ENCODE results near the gene NFAM1. TPM values are rescaled to one million over a fixed set of nuclear protein-coding genes. Genes with fewer than 3 reads are reported as not detected.

Gene NFAM1
- total RNA-seq, 4 donors from 2014 or later = 0.11 to 1.9 (median 0.99) TPM

- peak overlapping the region in 3 of 4 donors; percentile 20 to 69 (median 40) for H3K27ac ChIP-seq
- DNase-seq = no peak
- no peaks in the 10 kb centered on the region for H3K36me3 ChIP-seq
- H3K4me1 ChIP-seq = peaks cover 18 to 62% (median 29%) of the 10 kb centered on the region in 3 donors
- peaks cover 0 to 59% (median 0%) of the 10 kb centered on the region in 4 donors for H3K27me3 ChIP-seq
- intact Hi-C loops (cut with DNase I) = loop anchor here (10.0 kb wide), 1 partner anchor 257 kb away; no protein-coding TSS in a partner anchor
- H3K9me3 ChIP-seq = no peaks in the 10 kb centered on the region
- H3K4me3 ChIP-seq = peak overlapping the region in 3 of 4 donors; percentile 19 to 54 (median 28)
- WGBS, 2 donors = 7 to 19% methylated on average over 3 to 8 of the region's 17 CpGs
- no peak for TF ChIP-seq CTCF (IDR thresholded peaks at IDR 0.05)
- TF ChIP-seq POLR2A (IDR thresholded peaks at IDR 0.05) = no peak
These were observed 693 bp downstream of the NFAM1 start for GRCh38 chr22:42431401-42432019.

- no peaks in the 10 kb centered on the region for H3K9me3 ChIP-seq
- H3K4me1 ChIP-seq = peaks cover 18 to 64% (median 32%) of the 10 kb centered on the region in 3 donors
- peaks cover 0 to 67% (median 0%) of the 10 kb centered on the region in 4 donors for H3K27me3 ChIP-seq
- intact Hi-C loops (cut with DNase I) = loop anchor here (10.0 kb wide), 1 partner anchor 256 kb away; no protein-coding TSS in a partner anchor
- H3K27ac ChIP-seq = peak overlapping the region in 1 of 4 donors; percentile 10
- TF ChIP-seq CTCF (IDR thresholded peaks at IDR 0.05) (no peak), POLR2A (IDR thresholded peaks at IDR 0.05) (no peak)
- H3K36me3 ChIP-seq = no peaks in the 10 kb centered on the region
- WGBS, 2 donors = 59 to 62% methylated on average over 8 to 9 of the region's 9 CpGs
- DNase-seq = no peak
- peak overlapping the region in 1 of 4 donors; percentile 54 for H3K4me3 ChIP-seq
These were observed 1.6 kb downstream of the NFAM1 start for GRCh38 chr22:42430528-42431125.

- DNase-seq = no peak
- H3K27ac ChIP-seq = no peak overlapping the region
- no peaks in the 10 kb centered on the region for H3K36me3 ChIP-seq
- H3K9me3 ChIP-seq = no peaks in the 10 kb centered on the region
- peaks cover 0 to 63% (median 0%) of the 10 kb centered on the region in 4 donors for H3K27me3 ChIP-seq
- intact Hi-C loops (cut with DNase I) = no loop called here
- peaks cover 9 to 54% (median 20%) of the 10 kb centered on the region in 3 donors for H3K4me1 ChIP-seq
- H3K4me3 ChIP-seq = no peak overlapping the region
- 76% methylated on average over 3 of the region's 3 CpGs; no CpG with 5 or more reads in 1 of the 2 donors for WGBS, 2 donors
- TF ChIP-seq POLR2A (IDR thresholded peaks at IDR 0.05) (no peak), CTCF (IDR thresholded peaks at IDR 0.05) (no peak)
These were observed 3.4 kb downstream of the NFAM1 start for GRCh38 chr22:42428760-42429159.

- intact Hi-C loops (cut with DNase I) = no loop called here
- H3K27ac ChIP-seq = no peak overlapping the region
- no peaks in the 10 kb centered on the region for H3K36me3 ChIP-seq
- H3K9me3 ChIP-seq = no peaks in the 10 kb centered on the region
- H3K4me3 ChIP-seq = no peak overlapping the region
- peaks cover 9 to 46% (median 13%) of the 10 kb centered on the region in 3 donors for H3K4me1 ChIP-seq
- peaks cover 0 to 56% (median 0%) of the 10 kb centered on the region in 4 donors for H3K27me3 ChIP-seq
- DNase-seq = no peak
- no peak for TF ChIP-seq POLR2A (IDR thresholded peaks at IDR 0.05)
- TF ChIP-seq CTCF (IDR thresholded peaks at IDR 0.05) = no peak
- WGBS, 2 donors = 78 to 79% methylated on average over 14 of the region's 14 CpGs
These were observed 4.2 kb downstream of the NFAM1 start for GRCh38 chr22:42428025-42428424.

GRCh38 chr22:42427167-42427566 lies 5.0 kb downstream of the NFAM1 start:
- 65 to 77% methylated on average over 8 of the region's 9 CpGs for WGBS, 2 donors
- no peak overlapping the region for H3K27ac ChIP-seq
- intact Hi-C loops (cut with DNase I) = no loop called here
- H3K4me1 ChIP-seq = peaks cover 9 to 38% (median 10%) of the 10 kb centered on the region in 3 donors
- H3K36me3 ChIP-seq = no peaks in the 10 kb centered on the region
- TF ChIP-seq CTCF (IDR thresholded peaks at IDR 0.05) (no peak), POLR2A (IDR thresholded peaks at IDR 0.05) (no peak)
- H3K4me3 ChIP-seq = no peak overlapping the region
- peaks cover 0 to 47% (median 0%) of the 10 kb centered on the region in 4 donors for H3K27me3 ChIP-seq
- no peaks in the 10 kb centered on the region for H3K9me3 ChIP-seq
- DNase-seq = no peak
